ENCODE results near the gene ENTHD1. TPM values are rescaled to one million over a fixed set of nuclear protein-coding genes. Genes with fewer than 3 reads are reported as not detected.

The ENTHD1 gene
- total RNA-seq, 3 donors from 2014 or later (not counting 1 experiment from before 2014, with no cell fraction given): not detected

- WGBS (ENCODE audit: insufficient coverage): 80% methylated on average over 5 of the region's 5 CpGs
- Histone ChIP-seq H3K36me3 (ENCODE audit: control insufficient read depth, insufficient read depth, low read length) (no peaks in the 10 kb centered on the region), H3K27me3 (ENCODE audit: control insufficient read depth, insufficient read depth, low read length) (no peaks in the 10 kb centered on the region), H3K4me1 (ENCODE audit: control insufficient read depth, insufficient read depth, low read length) (no peaks in the 10 kb centered on the region), H3K9me3 (ENCODE audit: control insufficient read depth, insufficient read depth, low read length) (no peaks in the 10 kb centered on the region), H3K4me3 (ENCODE audit: low read length) (no peak overlapping the region), H3K27ac (ENCODE audit: low read length) (no peak overlapping the region)
- peaks cover 14% of the 10 kb centered on the region in 2 donors for H3K4me1 Mint-ChIP-seq
- H3K27ac Mint-ChIP-seq: no peak overlapping the region
- ATAC-seq (no peak), DNase-seq (no peak)
- H3K36me3 Mint-ChIP-seq: no peaks in the 10 kb centered on the region
- no peak for TF ChIP-seq CTCF (IDR thresholded peaks at IDR 0.05)
- intact Hi-C loops (cut with micrococcal nuclease): no loop called here
- H3K4me3 Mint-ChIP-seq: no peak overlapping the region
- H3K27me3 Mint-ChIP-seq (ENCODE audit: low read depth in 2 of 2): peaks cover 4 to 13% of the 10 kb centered on the region in 2 donors
- H3K9me3 Mint-ChIP-seq: no peaks in the 10 kb centered on the region
Observed at GRCh38 chr22:39777716-39778454, 115.7 kb downstream of the ENTHD1 start.

GRCh38 chr22:39776295-39777009, 117.1 kb downstream of the ENTHD1 start:
- intact Hi-C loops (cut with micrococcal nuclease): no loop called here
- DNase-seq (no peak), ATAC-seq (no peak)
- H3K36me3 ChIP-seq (ENCODE audit: control insufficient read depth, insufficient read depth, low read length): no peaks in the 10 kb centered on the region
- TF ChIP-seq CTCF (IDR thresholded peaks at IDR 0.05): no peak
- H3K9me3 ChIP-seq (ENCODE audit: control insufficient read depth, insufficient read depth, low read length): no peaks in the 10 kb centered on the region
- Mint-ChIP-seq H3K36me3 (peaks cover 4% of the 10 kb centered on the region), H3K4me1 (peaks cover 14% of the 10 kb centered on the region in 2 donors), H3K9me3 (no peaks in the 10 kb centered on the region), H3K4me3 (no peak overlapping the region), H3K27ac (no peak overlapping the region), H3K27me3 (ENCODE audit: low read depth in 2 of 2) (peaks cover 4% of the 10 kb centered on the region in 2 donors)
- H3K27me3 ChIP-seq (ENCODE audit: control insufficient read depth, insufficient read depth, low read length): no peaks in the 10 kb centered on the region
- no peak overlapping the region for H3K4me3 ChIP-seq (ENCODE audit: low read length)
- 71% methylated on average over 2 of the region's 2 CpGs for WGBS (ENCODE audit: insufficient coverage)
- H3K4me1 ChIP-seq (ENCODE audit: control insufficient read depth, insufficient read depth, low read length): no peaks in the 10 kb centered on the region
- H3K27ac ChIP-seq (ENCODE audit: low read length): no peak overlapping the region

GRCh38 chr22:39773976-39774539, 119.5 kb downstream of the ENTHD1 start:
- intact Hi-C loops (cut with micrococcal nuclease): no loop called here
- no peak overlapping the region for H3K27ac ChIP-seq (ENCODE audit: low read length)
- H3K27ac Mint-ChIP-seq: peak overlapping the region in 1 of 2 donors; percentile 17
- DNase-seq (peak in 1 of 2 donors; percentile 45), ATAC-seq (peak; percentile 73 to 83 (median 82))
- no peak overlapping the region for H3K4me3 Mint-ChIP-seq
- H3K36me3 Mint-ChIP-seq: peaks cover 8% of the 10 kb centered on the region
- no peaks in the 10 kb centered on the region for H3K4me1 ChIP-seq (ENCODE audit: control insufficient read depth, insufficient read depth, low read length)
- 10% methylated on average over 4 of the region's 4 CpGs for WGBS (ENCODE audit: insufficient coverage)
- peaks cover 2% of the 10 kb centered on the region for H3K9me3 ChIP-seq (ENCODE audit: control insufficient read depth, insufficient read depth, low read length)
- no peaks in the 10 kb centered on the region for H3K9me3 Mint-ChIP-seq
- H3K27me3 ChIP-seq (ENCODE audit: control insufficient read depth, insufficient read depth, low read length): no peaks in the 10 kb centered on the region
- H3K27me3 Mint-ChIP-seq (ENCODE audit: low read depth in 2 of 2): peaks cover 5 to 7% of the 10 kb centered on the region in 2 donors
- H3K36me3 ChIP-seq (ENCODE audit: control insufficient read depth, insufficient read depth, low read length): no peaks in the 10 kb centered on the region
- TF ChIP-seq CTCF (IDR thresholded peaks at IDR 0.05): no peak
- no peak overlapping the region for H3K4me3 ChIP-seq (ENCODE audit: low read length)
- peaks cover 14% of the 10 kb centered on the region in 2 donors for H3K4me1 Mint-ChIP-seq

Data from natural killer cell (primary cell).